CD4-positive, CD25-positive, alpha-beta regulatory T cell (primary cell): ENCODE measurements around the gene CPT1A. TPM values are rescaled to one million over a fixed set of nuclear protein-coding genes. Genes with fewer than 3 reads are reported as not detected.
A peak's percentile ranks its signal among the peaks of the same experiment; 100 is the strongest.

Experiments used
- ATAC-seq, 2 donors: fragments of 150-1000 bp; cut with Tn5 transposase; one replicate each; pipeline ENCODE4 v1.10.0; 2021; ENCODE audit warnings: low read depth in 2 of 2, moderate number of reproducible peaks in 2 of 2, moderate library complexity in 1 of 2
- DNase-seq, 3 donors: peaks; one replicate each; pipeline versions ENCODE4 v3.0.0 to v3.0.0-alpha.2; 2012 to 2022; ENCODE audit warnings: mixed read lengths in 1 of 3
- H3K27ac ChIP-seq: one replicate; pipeline ENCODE4 v1.7.0; 2013; ENCODE audit warnings: mild to moderate bottlenecking, low read length; ENCODE audit not compliant: insufficient read depth, poor library complexity, severe bottlenecking
- H3K27me3 ChIP-seq: one replicate; pipeline ENCODE4 v1.7.0; 2013; ENCODE audit warnings: low read length; ENCODE audit not compliant: control insufficient read depth, insufficient read depth
- H3K36me3 ChIP-seq: one replicate; pipeline ENCODE4 v1.7.0; 2013; ENCODE audit warnings: mild to moderate bottlenecking, low read length, moderate library complexity; ENCODE audit not compliant: control insufficient read depth, insufficient read depth
- H3K4me1 ChIP-seq: 2 replicates; pipeline ENCODE4 v1.7.0; 2013; ENCODE audit warnings: mild to moderate bottlenecking, low read length; ENCODE audit not compliant: insufficient read depth, control insufficient read depth, poor library complexity, severe bottlenecking
- H3K4me3 ChIP-seq: one replicate; pipeline ENCODE4 v1.7.0; 2013; ENCODE audit warnings: low read depth, mild to moderate bottlenecking, low read length, moderate library complexity
- H3K9me3 ChIP-seq, 2 experiments: 1 replicate in 1 of 2; 2 replicates in 1 of 2; pipeline ENCODE4 v1.7.0; 2013; ENCODE audit warnings: low read length in 2 of 2, mild to moderate bottlenecking in 1 of 2, moderate library complexity in 1 of 2; ENCODE audit not compliant: control insufficient read depth in 2 of 2
- H3K27ac Mint-ChIP-seq, 3 donors: one replicate each; pipeline ENCODE4 v1.8.0; 2020 to 2022; ENCODE audit warnings: mild to moderate bottlenecking in 3 of 3, mixed read lengths in 3 of 3, moderate library complexity in 2 of 3
- H3K27me3 Mint-ChIP-seq: one replicate; pipeline ENCODE4 v1.8.0; 2022; ENCODE audit warnings: mild to moderate bottlenecking, mixed read lengths
- H3K36me3 Mint-ChIP-seq: one replicate; pipeline ENCODE4 v1.8.0; 2020; ENCODE audit warnings: mixed read lengths
- H3K4me1 Mint-ChIP-seq, 4 donors: one replicate each; pipeline ENCODE4 v1.8.0; 2020 to 2022; ENCODE audit warnings: mixed read lengths in 4 of 4, mild to moderate bottlenecking in 1 of 4
- H3K4me3 Mint-ChIP-seq, 4 donors: one replicate each; pipeline ENCODE4 v1.8.0; 2020 to 2022; ENCODE audit warnings: mild to moderate bottlenecking in 4 of 4, mixed read lengths in 4 of 4, moderate library complexity in 3 of 4
- H3K9me3 Mint-ChIP-seq, 7 donors: one replicate each; pipeline ENCODE4 v1.8.0; 2020 to 2022; ENCODE audit warnings: mixed read lengths in 7 of 7, mild to moderate bottlenecking in 3 of 7, moderate library complexity in 2 of 7
- polyA plus RNA-seq, 4 donors: library from polyadenylated mRNA; unstranded; fragments of 300-500 nt; fragmentation: Illumina TruSeq; gene quantifications; one replicate each; pipeline ENCODE4 v1.2.3, GENCODE V29; 2021
- total RNA-seq: library from RNA; stranded (reverse); gene quantifications from one replicate; pipeline ENCODE4 v1.2.3, GENCODE V29; 2022

The CPT1A gene
- total and polyA plus RNA-seq, 5 donors from 2014 or later = 0.32 to 16.7 (median 4.3) TPM

DNA sequence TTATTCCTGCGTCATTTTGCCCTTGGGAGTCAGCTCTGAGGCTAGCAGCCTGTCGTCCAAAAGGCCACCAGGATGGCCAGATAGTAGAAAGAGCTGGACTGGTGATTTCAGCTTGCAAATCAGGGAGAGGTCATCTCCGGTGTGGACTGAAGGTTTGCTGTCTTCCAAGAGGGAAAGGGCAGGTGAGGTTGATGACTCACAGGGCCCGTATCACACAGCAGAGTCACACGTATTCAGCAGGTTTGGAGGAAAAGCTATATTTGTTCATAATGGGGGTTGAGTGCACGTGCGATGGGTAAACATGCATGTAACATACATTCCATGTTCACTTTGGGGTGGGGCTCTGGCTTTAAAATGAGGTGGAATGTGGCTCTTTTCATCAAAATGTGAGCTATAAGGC is 36.3 kb upstream of the CPT1A start:
- Histone ChIP-seq H3K27ac (no peak overlapping the region), H3K27me3 (no peaks in the 10 kb centered on the region), H3K4me1 (no peaks in the 10 kb centered on the region), H3K9me3 (no peaks in the 10 kb centered on the region), H3K36me3 (no peaks in the 10 kb centered on the region), H3K4me3 (no peak overlapping the region)
- Mint-ChIP-seq H3K4me1 (peaks cover 0 to 3% (median 0%) of the 10 kb centered on the region in 4 donors), H3K27me3 (no peaks in the 10 kb centered on the region), H3K27ac (peak overlapping the region in 1 of 3 donors; percentile 66), H3K4me3 (no peak overlapping the region), H3K9me3 (no peaks in the 10 kb centered on the region), H3K36me3 (peaks cover 9% of the 10 kb centered on the region)
- no peak for ATAC-seq
- no peak for DNase-seq

DNA sequence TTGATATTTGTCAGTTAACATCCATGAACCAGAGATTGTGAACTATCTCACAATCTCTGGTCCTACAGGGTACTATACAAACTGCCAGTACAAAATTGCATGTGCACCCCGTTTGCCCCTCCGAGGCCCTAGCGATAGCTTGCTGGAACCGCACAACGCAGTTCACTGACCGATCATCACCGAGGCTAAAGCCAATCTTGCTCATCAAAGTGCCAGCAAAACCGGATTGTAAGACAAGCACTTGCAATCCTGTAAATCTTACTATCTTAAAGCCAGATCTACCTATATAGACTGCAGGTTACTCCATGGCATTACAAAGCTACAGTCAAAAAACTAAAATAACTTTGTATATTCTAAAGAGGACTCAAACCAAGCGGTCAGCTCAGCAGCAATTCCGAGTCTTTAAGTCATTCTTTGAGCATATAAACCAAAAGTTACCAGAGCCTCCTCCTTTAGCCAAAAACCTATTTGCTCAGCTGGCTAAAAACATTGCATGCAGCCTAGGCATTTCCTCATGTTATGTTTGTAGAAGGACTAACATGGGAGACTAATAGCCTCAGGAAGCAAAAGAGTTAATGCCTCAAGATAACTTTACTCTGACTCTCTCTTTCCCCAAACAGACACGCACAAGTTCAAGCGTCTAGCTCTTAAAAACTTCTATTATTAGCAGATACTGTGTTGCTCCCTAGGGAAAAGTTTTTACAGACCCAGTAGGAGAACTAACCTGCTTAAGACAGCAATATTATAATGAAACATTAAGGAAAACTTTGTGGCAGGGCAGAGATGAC is 30.7 kb upstream of the CPT1A start:
- H3K27me3 Mint-ChIP-seq = peaks cover 18% of the 10 kb centered on the region
- no peak for ATAC-seq

DNA sequence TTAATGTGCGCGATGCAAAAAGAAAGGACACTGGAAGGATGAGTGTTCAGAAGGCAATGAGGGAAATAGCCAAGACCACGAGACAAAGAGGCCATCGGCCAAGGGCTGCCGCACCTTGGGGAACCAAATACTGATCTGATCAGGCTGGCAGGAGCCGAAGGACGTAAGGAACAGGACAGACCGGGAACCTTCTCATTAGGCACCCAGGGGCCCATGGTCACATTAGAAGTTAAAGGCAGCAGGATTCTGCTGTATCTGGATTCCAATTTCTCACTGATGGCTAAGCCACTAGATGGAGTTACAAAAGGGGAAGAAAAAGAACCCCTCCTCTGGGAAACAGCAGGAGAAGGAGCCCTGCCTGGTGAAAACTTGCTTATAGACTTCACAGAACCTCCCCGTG is 28.8 kb upstream of the CPT1A start:
- Mint-ChIP-seq H3K27ac (no peak overlapping the region), H3K4me1 (peaks cover 0 to 16% (median 9%) of the 10 kb centered on the region in 4 donors), H3K9me3 (peaks cover 0 to 1% (median 0%) of the 10 kb centered on the region in 7 donors), H3K27me3 (peaks cover 21% of the 10 kb centered on the region), H3K4me3 (peak overlapping the region in 1 of 4 donors; percentile 79), H3K36me3 (peaks cover 10% of the 10 kb centered on the region)
- Histone ChIP-seq H3K9me3 (no peaks in the 10 kb centered on the region), H3K4me3 (no peak overlapping the region), H3K27ac (no peak overlapping the region), H3K4me1 (peaks cover 12% of the 10 kb centered on the region), H3K36me3 (no peaks in the 10 kb centered on the region), H3K27me3 (peaks cover 11% of the 10 kb centered on the region)
- DNase-seq (no peak), ATAC-seq (no peak)

More for the DNA sequence above, 30.7 kb upstream of the CPT1A start:
- H3K36me3 Mint-ChIP-seq = peaks cover 7% of the 10 kb centered on the region
- H3K27ac ChIP-seq = no peak overlapping the region
- H3K9me3 ChIP-seq = no peaks in the 10 kb centered on the region
- peaks cover 11% of the 10 kb centered on the region for H3K27me3 ChIP-seq
- peaks cover 12% of the 10 kb centered on the region for H3K4me1 ChIP-seq
- no peak for DNase-seq
- H3K4me1 Mint-ChIP-seq = peaks cover 0 to 16% (median 9%) of the 10 kb centered on the region in 4 donors
- no peak overlapping the region for H3K4me3 ChIP-seq
- no peak overlapping the region for H3K4me3 Mint-ChIP-seq
- no peaks in the 10 kb centered on the region for H3K36me3 ChIP-seq
- no peaks in the 10 kb centered on the region for H3K9me3 Mint-ChIP-seq
- no peak overlapping the region for H3K27ac Mint-ChIP-seq

GRCh38 chr11:68868221-68868835 is 26.6 kb upstream of the CPT1A start:
- H3K27me3 ChIP-seq = peaks cover 11% of the 10 kb centered on the region
- H3K4me3 ChIP-seq = no peak overlapping the region
- peaks cover 0 to 16% (median 9%) of the 10 kb centered on the region in 4 donors for H3K4me1 Mint-ChIP-seq
- H3K4me3 Mint-ChIP-seq = no peak overlapping the region
- peaks cover 12% of the 10 kb centered on the region for H3K4me1 ChIP-seq
- peaks cover 3 to 9% of the 10 kb centered on the region in 2 experiments for H3K9me3 ChIP-seq
- H3K27ac ChIP-seq = no peak overlapping the region
- no peak for ATAC-seq
- H3K9me3 Mint-ChIP-seq = peaks cover 0 to 8% (median 3%) of the 10 kb centered on the region in 7 donors
- no peak for DNase-seq
- peaks cover 12% of the 10 kb centered on the region for H3K36me3 Mint-ChIP-seq
- peaks cover 21% of the 10 kb centered on the region for H3K27me3 Mint-ChIP-seq
- peak overlapping the region in 1 of 3 donors; percentile 21 for H3K27ac Mint-ChIP-seq
- no peaks in the 10 kb centered on the region for H3K36me3 ChIP-seq

- Histone ChIP-seq H3K27me3 (peaks cover 5% of the 10 kb centered on the region), H3K27ac (no peak overlapping the region), H3K4me3 (no peak overlapping the region), H3K4me1 (peaks cover 12% of the 10 kb centered on the region), H3K9me3 (peaks cover 3 to 9% of the 10 kb centered on the region in 2 experiments), H3K36me3 (no peaks in the 10 kb centered on the region)
- H3K27ac Mint-ChIP-seq = no peak overlapping the region
- H3K9me3 Mint-ChIP-seq = peaks cover 0 to 9% (median 4%) of the 10 kb centered on the region in 7 donors
- ATAC-seq (no peak), DNase-seq (no peak)
- H3K4me1 Mint-ChIP-seq = peaks cover 0 to 16% (median 9%) of the 10 kb centered on the region in 4 donors
- peaks cover 17% of the 10 kb centered on the region for H3K27me3 Mint-ChIP-seq
- no peak overlapping the region for H3K4me3 Mint-ChIP-seq
- peaks cover 17% of the 10 kb centered on the region for H3K36me3 Mint-ChIP-seq
Measured at GRCh38 chr11:68867066-68867465, 25.4 kb upstream of the CPT1A start.

DNA sequence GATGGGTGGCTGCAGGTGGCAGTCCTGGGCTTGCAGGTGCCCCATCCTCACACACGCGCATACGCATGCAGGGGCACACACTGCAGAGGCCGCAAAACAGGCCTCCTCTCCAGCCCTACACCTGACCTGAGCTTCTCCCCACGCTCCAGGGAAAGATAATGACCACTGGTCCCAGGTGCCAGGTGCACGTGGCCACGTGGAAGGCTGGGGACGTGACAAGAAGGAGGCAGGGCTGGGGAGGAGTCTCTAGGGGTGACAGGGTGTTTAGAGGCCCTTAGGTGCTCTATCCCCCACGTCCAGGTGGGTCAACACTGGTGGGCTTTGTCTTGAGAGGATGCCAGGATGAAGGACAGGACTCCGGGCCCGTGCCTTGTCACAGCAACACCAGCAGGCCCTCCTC is 23.5 kb upstream of the CPT1A start:
- H3K27me3 Mint-ChIP-seq = peaks cover 13% of the 10 kb centered on the region
- Histone ChIP-seq H3K9me3 (peaks cover 3 to 9% of the 10 kb centered on the region in 2 experiments), H3K4me3 (no peak overlapping the region), H3K4me1 (peaks cover 12% of the 10 kb centered on the region), H3K36me3 (no peaks in the 10 kb centered on the region), H3K27me3 (peaks cover 5% of the 10 kb centered on the region), H3K27ac (no peak overlapping the region)
- peaks cover 0 to 13% (median 8%) of the 10 kb centered on the region in 4 donors for H3K4me1 Mint-ChIP-seq
- H3K4me3 Mint-ChIP-seq = no peak overlapping the region
- ATAC-seq = no peak
- DNase-seq = no peak
- H3K9me3 Mint-ChIP-seq = peaks cover 0 to 9% (median 4%) of the 10 kb centered on the region in 7 donors
- peaks cover 17% of the 10 kb centered on the region for H3K36me3 Mint-ChIP-seq
- H3K27ac Mint-ChIP-seq = no peak overlapping the region

DNA sequence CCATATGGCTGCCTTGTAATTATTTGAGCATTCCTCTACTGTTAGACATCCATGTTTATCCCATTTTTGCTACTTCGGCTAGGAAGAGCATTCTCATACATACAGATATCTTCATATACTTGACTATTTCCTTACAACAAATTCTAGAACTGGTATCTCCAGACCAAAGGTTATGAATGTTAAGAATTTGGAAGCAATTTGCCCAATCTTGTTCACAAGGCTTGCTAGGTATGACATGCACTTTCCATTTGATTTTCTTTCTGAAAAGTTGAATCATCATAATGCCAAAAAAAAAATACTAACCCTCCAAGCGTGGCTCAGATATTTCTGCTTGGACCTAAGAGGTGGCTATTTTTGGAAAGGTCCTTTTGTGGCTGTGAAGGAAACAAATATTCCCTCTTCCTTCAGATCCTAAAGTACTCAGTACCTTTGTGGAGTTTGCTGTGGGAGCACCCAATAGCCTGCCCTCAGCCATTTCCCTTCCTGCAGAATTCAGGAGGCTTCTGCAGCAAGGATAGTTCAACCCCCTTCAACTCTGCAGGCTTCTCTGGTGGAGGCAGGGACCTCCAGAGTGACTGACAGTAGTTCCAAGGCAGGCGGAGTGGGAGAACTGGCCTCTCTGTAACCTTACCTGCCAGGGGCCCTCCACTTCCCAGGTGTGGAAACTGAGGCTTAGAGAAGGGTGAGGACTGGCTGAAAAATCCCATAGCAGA is 22.0 kb upstream of the CPT1A start:
- Mint-ChIP-seq H3K36me3 (peaks cover 16% of the 10 kb centered on the region), H3K4me1 (peaks cover 0 to 2% (median under 1%) of the 10 kb centered on the region in 4 donors), H3K27me3 (peaks cover 10% of the 10 kb centered on the region), H3K27ac (peak overlapping the region in 1 of 3 donors; percentile 56), H3K4me3 (no peak overlapping the region), H3K9me3 (peaks cover 0 to 9% (median 4%) of the 10 kb centered on the region in 7 donors)
- ATAC-seq = no peak
- no peak overlapping the region for H3K27ac ChIP-seq
- H3K4me3 ChIP-seq = no peak overlapping the region
- H3K4me1 ChIP-seq = no peaks in the 10 kb centered on the region
- no peaks in the 10 kb centered on the region for H3K36me3 ChIP-seq
- DNase-seq = no peak
- peaks cover 3 to 9% of the 10 kb centered on the region in 2 experiments for H3K9me3 ChIP-seq
- H3K27me3 ChIP-seq = peaks cover 1% of the 10 kb centered on the region
